AG04450 (cell line): ENCODE results near the gene SEC61A1. TPM values are rescaled to one million over a fixed set of nuclear protein-coding genes. Genes with fewer than 3 reads are reported as not detected.

Experiments used
- CTCF ChIA-PET: fragments of 300-600, 350-600 bp; formaldehyde crosslinking; extraction: SDS; loops from one replicate; lab custom pipeline; 2022; ENCODE audit warnings: antibody characterized with exemption, inconsistent platforms; lab: Charles Lee
- POLR2A ChIA-PET: fragments of 350-600 bp; formaldehyde crosslinking; extraction: SDS; loops from one replicate; lab custom pipeline; 2021; ENCODE audit warnings: antibody characterized with exemption, inconsistent platforms; lab: Yijun Ruan, JAX
- DNase-seq: peaks from one replicate; pipeline ENCODE4 v3.0.0-alpha.2; 2011; ENCODE audit warnings: low read depth, low spot score
- H3K27ac ChIP-seq: one replicate; pipeline ENCODE4 v1.5.1; 2012; ENCODE audit warnings: low read depth, low read length, control low read depth
- H3K27me3 ChIP-seq: one replicate; pipeline ENCODE4 v1.6.0; 2012; ENCODE audit warnings: low read length; ENCODE audit not compliant: control insufficient read depth, insufficient read depth
- H3K4me3 ChIP-seq: 2 replicates; pipeline ENCODE4 v1.5.1; 2011; ENCODE audit warnings: mild to moderate bottlenecking, low read depth, low read length, control low read depth
- H3K9me3 ChIP-seq: 2 replicates; pipeline ENCODE4 v1.5.1; 2012; ENCODE audit warnings: low read length; ENCODE audit not compliant: control insufficient read depth, insufficient read depth
- polyA plus RNA-seq: library from polyadenylated mRNA; depleted of rRNA; stranded (reverse); fragments of >200 nt; gene quantifications from 2 replicates; pipeline ENCODE4 v1.2.3, GENCODE V29; 2011
- TF ChIP-seq, protein P1 (sequence below): IDR thresholded peaks from 2 replicates; pipeline ENCODE4 v1.5.1; 2011; ENCODE audit warnings: low read depth, low read length, control low read depth, inconsistent platforms

The SEC61A1 gene
- polyA plus RNA-seq, 1 experiment: 639 TPM

DNA sequence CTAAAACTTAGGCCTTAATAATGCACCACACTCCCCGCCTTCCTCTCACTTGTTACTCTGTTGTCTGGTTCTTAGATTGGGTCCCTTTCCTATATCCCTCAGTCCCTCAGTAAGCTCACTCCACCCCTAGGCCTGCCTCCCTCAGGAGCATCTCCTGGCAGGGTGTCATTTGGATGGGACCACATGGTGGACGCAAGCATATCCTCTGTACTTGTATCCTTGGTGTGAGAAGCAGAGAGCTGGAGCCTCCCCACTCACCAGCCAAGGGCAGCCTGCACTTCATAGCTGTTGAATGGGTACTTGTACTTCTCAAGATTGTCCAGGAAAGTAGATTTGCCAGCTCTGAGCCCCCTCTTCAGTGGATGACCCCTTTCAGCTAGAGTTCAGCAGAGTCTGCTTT lies 11.6 kb downstream of the SEC61A1 start:
- TF ChIP-seq, protein P1, sequence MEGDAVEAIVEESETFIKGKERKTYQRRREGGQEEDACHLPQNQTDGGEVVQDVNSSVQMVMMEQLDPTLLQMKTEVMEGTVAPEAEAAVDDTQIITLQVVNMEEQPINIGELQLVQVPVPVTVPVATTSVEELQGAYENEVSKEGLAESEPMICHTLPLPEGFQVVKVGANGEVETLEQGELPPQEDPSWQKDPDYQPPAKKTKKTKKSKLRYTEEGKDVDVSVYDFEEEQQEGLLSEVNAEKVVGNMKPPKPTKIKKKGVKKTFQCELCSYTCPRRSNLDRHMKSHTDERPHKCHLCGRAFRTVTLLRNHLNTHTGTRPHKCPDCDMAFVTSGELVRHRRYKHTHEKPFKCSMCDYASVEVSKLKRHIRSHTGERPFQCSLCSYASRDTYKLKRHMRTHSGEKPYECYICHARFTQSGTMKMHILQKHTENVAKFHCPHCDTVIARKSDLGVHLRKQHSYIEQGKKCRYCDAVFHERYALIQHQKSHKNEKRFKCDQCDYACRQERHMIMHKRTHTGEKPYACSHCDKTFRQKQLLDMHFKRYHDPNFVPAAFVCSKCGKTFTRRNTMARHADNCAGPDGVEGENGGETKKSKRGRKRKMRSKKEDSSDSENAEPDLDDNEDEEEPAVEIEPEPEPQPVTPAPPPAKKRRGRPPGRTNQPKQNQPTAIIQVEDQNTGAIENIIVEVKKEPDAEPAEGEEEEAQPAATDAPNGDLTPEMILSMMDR: no peak
- no peak overlapping the region for H3K4me3 ChIP-seq
- no peak overlapping the region for H3K27ac ChIP-seq
- H3K9me3 ChIP-seq: no peaks in the 10 kb centered on the region
- DNase-seq: no peak
- no peaks in the 10 kb centered on the region for H3K27me3 ChIP-seq
- ChIA-PET CTCF (no interaction called here), POLR2A (no interaction called here)

- ChIA-PET CTCF (interaction anchor here (1.0 to 1.1 kb wide), 3 partner anchors 9 to 490 kb away, joined by 3 read pairs; no protein-coding TSS in a partner anchor), POLR2A (no interaction called here)
- Histone ChIP-seq H3K9me3 (no peaks in the 10 kb centered on the region; the same call in 1 of the 2 replicates), H3K27me3 (no peaks in the 10 kb centered on the region), H3K4me3 (no peak overlapping the region), H3K27ac (no peak overlapping the region)
- no peak for DNase-seq
- TF ChIP-seq, protein P1: no peak
These were observed 12.7 kb downstream of the SEC61A1 start for GRCh38 chr3:128064962-128065361.

DNA sequence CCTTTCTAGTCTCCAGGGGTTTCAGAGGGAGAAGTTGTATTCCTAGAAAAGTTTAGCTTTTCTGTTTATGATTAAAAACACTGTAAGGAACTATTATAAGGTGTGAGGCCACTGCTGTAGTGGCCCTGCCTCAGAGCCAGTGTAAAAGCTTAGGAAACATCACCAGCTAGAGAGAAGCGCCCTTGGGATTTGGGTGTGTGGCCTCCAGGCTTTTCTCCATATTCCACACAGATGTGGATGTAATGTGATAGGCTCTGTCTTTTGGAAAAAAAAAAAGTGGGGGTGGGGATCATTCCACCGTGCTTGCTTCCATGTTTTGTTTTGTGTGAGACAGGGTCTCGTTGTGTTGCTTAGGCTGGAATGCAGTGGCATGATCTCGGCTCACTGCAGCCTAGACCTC lies 13.9 kb downstream of the SEC61A1 start:
- TF ChIP-seq, protein P1: no peak
- DNase-seq: no peak
- no peaks in the 10 kb centered on the region; the same call in 1 of the 2 replicates for H3K9me3 ChIP-seq
- no peak overlapping the region for H3K4me3 ChIP-seq
- H3K27ac ChIP-seq: no peak overlapping the region
- POLR2A ChIA-PET: interaction anchor here (0.7 kb wide), 1 partner anchor 14 kb away, joined by 3 read pairs; the partner anchor contains the start of gene SEC61A1
- no peaks in the 10 kb centered on the region for H3K27me3 ChIP-seq
- CTCF ChIA-PET: interaction anchor here (0.6 to 1.1 kb wide), 3 partner anchors 8 to 491 kb away, joined by 3 to 4 read pairs (median 3); no protein-coding TSS in a partner anchor

GRCh38 chr3:128066676-128067075 lies 14.4 kb downstream of the SEC61A1 start:
- Histone ChIP-seq H3K9me3 (no peaks in the 10 kb centered on the region; the same call in 1 of the 2 replicates), H3K4me3 (no peak overlapping the region), H3K27ac (no peak overlapping the region), H3K27me3 (no peaks in the 10 kb centered on the region)
- POLR2A ChIA-PET: no interaction called here
- DNase-seq: no peak
- CTCF ChIA-PET: interaction anchor here (0.6 to 1.2 kb wide), 2 partner anchors 8 to 9 kb away, joined by 3 to 4 read pairs; no protein-coding TSS in a partner anchor
- TF ChIP-seq, protein P1: no peak

GRCh38 chr3:128067489-128067888 lies 15.3 kb downstream of the SEC61A1 start:
- Histone ChIP-seq H3K27me3 (no peaks in the 10 kb centered on the region), H3K27ac (no peak overlapping the region), H3K9me3 (no peaks in the 10 kb centered on the region; the same call in 1 of the 2 replicates), H3K4me3 (no peak overlapping the region)
- TF ChIP-seq, protein P1: no peak
- ChIA-PET CTCF (interaction anchor here (1.1 to 1.2 kb wide), 3 partner anchors 8 to 416 kb away, joined by 3 to 4 read pairs (median 3); no protein-coding TSS in a partner anchor), POLR2A (no interaction called here)
- no peak for DNase-seq
